ENCODE measurements around the gene TBC1D1.

The TBC1D1 gene

GRCh38 chr4:38170338-38171169 is 279.7 kb downstream of the TBC1D1 start:
- Histone ChIP-seq H3K27ac (ENCODE audit: low read depth, low read length, severe bottlenecking) (no peak overlapping the region), H3K9me3 (ENCODE audit: control insufficient read depth, low read length) (no peaks in the 10 kb centered on the region), H3K4me3 (ENCODE audit: extremely low read depth, insufficient read depth, low read length, poor library complexity, severe bottlenecking) (no peak overlapping the region), H3K36me3 (ENCODE audit: control insufficient read depth, insufficient read depth, low read length) (no peaks in the 10 kb centered on the region), H3K4me1 (ENCODE audit: control insufficient read depth, insufficient read depth, low read length, poor library complexity, severe bottlenecking) (no peaks in the 10 kb centered on the region)
- 89 to 92% methylated on average over 4 to 5 of the region's 7 CpGs for WGBS, 2 experiments (ENCODE audit: insufficient coverage in 2 of 2)

GRCh38 chr4:38172078-38172477 is 281.2 kb downstream of the TBC1D1 start:
- WGBS, 2 experiments (ENCODE audit: insufficient coverage in 2 of 2), result 90 to 92% methylated on average over 6 of the region's 6 CpGs

GRCh38 chr4:38173935-38174518 is 283.1 kb downstream of the TBC1D1 start:
- 88 to 89% methylated on average over 3 to 4 of the region's 4 CpGs for WGBS, 2 experiments (ENCODE audit: insufficient coverage in 2 of 2)
- no peaks in the 10 kb centered on the region for H3K9me3 ChIP-seq (ENCODE audit: control insufficient read depth, low read length)
- no peak overlapping the region for H3K4me3 ChIP-seq (ENCODE audit: extremely low read depth, insufficient read depth, low read length, poor library complexity, severe bottlenecking)
- H3K27ac ChIP-seq (ENCODE audit: low read depth, low read length, severe bottlenecking), result no peak overlapping the region
- H3K4me1 ChIP-seq (ENCODE audit: control insufficient read depth, insufficient read depth, low read length, poor library complexity, severe bottlenecking), result no peaks in the 10 kb centered on the region
- H3K36me3 ChIP-seq (ENCODE audit: control insufficient read depth, insufficient read depth, low read length), result no peaks in the 10 kb centered on the region

More at GRCh38 chr4:38172078-38172477, 281.2 kb downstream of the TBC1D1 start:
- no peak overlapping the region for H3K27ac ChIP-seq (ENCODE audit: low read depth, low read length, severe bottlenecking)
- H3K4me1 ChIP-seq (ENCODE audit: control insufficient read depth, insufficient read depth, low read length, poor library complexity, severe bottlenecking), result no peaks in the 10 kb centered on the region
- H3K4me3 ChIP-seq (ENCODE audit: extremely low read depth, insufficient read depth, low read length, poor library complexity, severe bottlenecking), result no peak overlapping the region
- no peaks in the 10 kb centered on the region for H3K36me3 ChIP-seq (ENCODE audit: control insufficient read depth, insufficient read depth, low read length)
- H3K9me3 ChIP-seq (ENCODE audit: control insufficient read depth, low read length), result no peaks in the 10 kb centered on the region

GRCh38 chr4:38174801-38175200 is 283.9 kb downstream of the TBC1D1 start:
- Histone ChIP-seq H3K4me1 (ENCODE audit: control insufficient read depth, insufficient read depth, low read length, poor library complexity, severe bottlenecking) (no peaks in the 10 kb centered on the region), H3K36me3 (ENCODE audit: control insufficient read depth, insufficient read depth, low read length) (no peaks in the 10 kb centered on the region), H3K9me3 (ENCODE audit: control insufficient read depth, low read length) (no peaks in the 10 kb centered on the region), H3K27ac (ENCODE audit: low read depth, low read length, severe bottlenecking) (no peak overlapping the region), H3K4me3 (ENCODE audit: extremely low read depth, insufficient read depth, low read length, poor library complexity, severe bottlenecking) (no peak overlapping the region)
- 100% methylated on average over 1 of the region's 2 CpGs for WGBS, 2 experiments (ENCODE audit: insufficient coverage in 2 of 2)

GRCh38 chr4:38176165-38176564 is 285.3 kb downstream of the TBC1D1 start:
- no peaks in the 10 kb centered on the region for H3K9me3 ChIP-seq (ENCODE audit: control insufficient read depth, low read length)
- H3K4me3 ChIP-seq (ENCODE audit: extremely low read depth, insufficient read depth, low read length, poor library complexity, severe bottlenecking), result no peak overlapping the region
- no peak overlapping the region for H3K27ac ChIP-seq (ENCODE audit: low read depth, low read length, severe bottlenecking)
- 94 to 97% methylated on average over 6 to 7 of the region's 7 CpGs for WGBS, 2 experiments (ENCODE audit: insufficient coverage in 2 of 2)
- H3K36me3 ChIP-seq (ENCODE audit: control insufficient read depth, insufficient read depth, low read length), result no peaks in the 10 kb centered on the region
- no peaks in the 10 kb centered on the region for H3K4me1 ChIP-seq (ENCODE audit: control insufficient read depth, insufficient read depth, low read length, poor library complexity, severe bottlenecking)

GRCh38 chr4:38177035-38177546 is 286.2 kb downstream of the TBC1D1 start:
- Histone ChIP-seq H3K27ac (ENCODE audit: low read depth, low read length, severe bottlenecking) (no peak overlapping the region), H3K9me3 (ENCODE audit: control insufficient read depth, low read length) (no peaks in the 10 kb centered on the region), H3K4me1 (ENCODE audit: control insufficient read depth, insufficient read depth, low read length, poor library complexity, severe bottlenecking) (no peaks in the 10 kb centered on the region), H3K4me3 (ENCODE audit: extremely low read depth, insufficient read depth, low read length, poor library complexity, severe bottlenecking) (no peak overlapping the region), H3K36me3 (ENCODE audit: control insufficient read depth, insufficient read depth, low read length) (no peaks in the 10 kb centered on the region)
- WGBS, 2 experiments (ENCODE audit: insufficient coverage in 2 of 2), result 83 to 89% methylated on average over 5 to 8 of the region's 8 CpGs

GRCh38 chr4:38177641-38178391 is 286.9 kb downstream of the TBC1D1 start:
- no peaks in the 10 kb centered on the region for H3K9me3 ChIP-seq (ENCODE audit: control insufficient read depth, low read length)
- 92 to 99% methylated on average over 6 to 9 of the region's 11 CpGs for WGBS, 2 experiments (ENCODE audit: insufficient coverage in 2 of 2)
- no peaks in the 10 kb centered on the region for H3K36me3 ChIP-seq (ENCODE audit: control insufficient read depth, insufficient read depth, low read length)
- H3K27ac ChIP-seq (ENCODE audit: low read depth, low read length, severe bottlenecking), result no peak overlapping the region
- no peak overlapping the region for H3K4me3 ChIP-seq (ENCODE audit: extremely low read depth, insufficient read depth, low read length, poor library complexity, severe bottlenecking)
- H3K4me1 ChIP-seq (ENCODE audit: control insufficient read depth, insufficient read depth, low read length, poor library complexity, severe bottlenecking), result no peaks in the 10 kb centered on the region

GRCh38 chr4:38178392-38178995 is 287.6 kb downstream of the TBC1D1 start:
- no peak overlapping the region for H3K27ac ChIP-seq (ENCODE audit: low read depth, low read length, severe bottlenecking)
- 92 to 97% methylated on average over 4 to 6 of the region's 8 CpGs for WGBS, 2 experiments (ENCODE audit: insufficient coverage in 2 of 2)
- no peaks in the 10 kb centered on the region for H3K4me1 ChIP-seq (ENCODE audit: control insufficient read depth, insufficient read depth, low read length, poor library complexity, severe bottlenecking)
- H3K4me3 ChIP-seq (ENCODE audit: extremely low read depth, insufficient read depth, low read length, poor library complexity, severe bottlenecking), result no peak overlapping the region
- no peaks in the 10 kb centered on the region for H3K9me3 ChIP-seq (ENCODE audit: control insufficient read depth, low read length)
- no peaks in the 10 kb centered on the region for H3K36me3 ChIP-seq (ENCODE audit: control insufficient read depth, insufficient read depth, low read length)

- H3K4me1 ChIP-seq (ENCODE audit: control insufficient read depth, insufficient read depth, low read length, poor library complexity, severe bottlenecking), result no peaks in the 10 kb centered on the region
- no peak overlapping the region for H3K4me3 ChIP-seq (ENCODE audit: extremely low read depth, insufficient read depth, low read length, poor library complexity, severe bottlenecking)
- peaks cover 3% of the 10 kb centered on the region for H3K9me3 ChIP-seq (ENCODE audit: control insufficient read depth, low read length)
- H3K27ac ChIP-seq (ENCODE audit: low read depth, low read length, severe bottlenecking), result peak overlapping the region; percentile 50
- 50 to 58% methylated on average over 5 of the region's 6 CpGs for WGBS, 2 experiments (ENCODE audit: insufficient coverage in 2 of 2)
- no peaks in the 10 kb centered on the region for H3K36me3 ChIP-seq (ENCODE audit: control insufficient read depth, insufficient read depth, low read length)
Measured at GRCh38 chr4:38179690-38180377, 288.9 kb downstream of the TBC1D1 start.

- WGBS, 2 experiments (ENCODE audit: insufficient coverage in 2 of 2), result 75 to 89% methylated on average over 1 of the region's 2 CpGs
- Histone ChIP-seq H3K4me3 (ENCODE audit: extremely low read depth, insufficient read depth, low read length, poor library complexity, severe bottlenecking) (no peak overlapping the region), H3K36me3 (ENCODE audit: control insufficient read depth, insufficient read depth, low read length) (no peaks in the 10 kb centered on the region), H3K9me3 (ENCODE audit: control insufficient read depth, low read length) (peaks cover 3% of the 10 kb centered on the region), H3K27ac (ENCODE audit: low read depth, low read length, severe bottlenecking) (no peak overlapping the region), H3K4me1 (ENCODE audit: control insufficient read depth, insufficient read depth, low read length, poor library complexity, severe bottlenecking) (no peaks in the 10 kb centered on the region)
Measured at GRCh38 chr4:38180456-38180855, 289.6 kb downstream of the TBC1D1 start.
